HL-60 (cell line): Measurements from ENCODE around the gene TERT.

ENCODE experiments used
- DNase-seq, 2 experiments: peaks; one replicate each; pipeline ENCODE4 v3.0.0-alpha.2; 2010 to 2020; ENCODE audit warnings: low read depth in 1 of 2, low spot score in 1 of 2
- H3K27ac ChIP-seq: fragments of 250-450 bp; sonication (Bioruptor Pico); replicated peaks from 2 replicates; pipeline ENCODE4 v1.5.1; 2020; ENCODE audit warnings: mild to moderate bottlenecking, moderate library complexity
- H3K27me3 ChIP-seq: fragments of 250-450 bp; sonication (Bioruptor Pico); 2 replicates; pipeline ENCODE4 v1.5.1; 2021; ENCODE audit warnings: mild to moderate bottlenecking, moderate library complexity; ENCODE audit not compliant: insufficient read depth, poor library complexity, severe bottlenecking
- H3K4me3 ChIP-seq: replicated peaks from 2 replicates; pipeline ENCODE4 v1.5.1; 2011; ENCODE audit warnings: mild to moderate bottlenecking, control low read depth, low read length; ENCODE audit not compliant: insufficient read depth
- CTCF ChIP-seq: IDR thresholded peaks from one replicate; pipeline ENCODE4 v1.5.1; 2011; ENCODE audit warnings: low read length, control low read depth, inconsistent platforms; ENCODE audit not compliant: insufficient read depth
- GABPA ChIP-seq: IDR thresholded peaks from 2 replicates; pipeline ENCODE4 v1.6.1; 2012; ENCODE audit warnings: low read depth
- POLR2AphosphoS5 ChIP-seq: IDR thresholded peaks from 2 replicates; pipeline ENCODE4 v1.6.1; 2012; ENCODE audit warnings: low read depth
- REST ChIP-seq: IDR thresholded peaks from 2 replicates; pipeline ENCODE4 v1.6.1; 2012; ENCODE audit warnings: low read depth; ENCODE audit not compliant: insufficient replicate concordance
- SPI1 ChIP-seq: IDR thresholded peaks from 2 replicates; pipeline ENCODE4 v1.6.1; 2012; ENCODE audit warnings: low read depth, mild to moderate bottlenecking, borderline replicate concordance

The TERT gene

GRCh38 chr5:1219768-1220100 is 75.1 kb downstream of the TERT start:
- Histone ChIP-seq H3K27me3 (no peaks in the 10 kb centered on the region), H3K27ac (no peak overlapping the region), H3K4me3 (no peak overlapping the region)
- DNase-seq, result no peak
- TF ChIP-seq CTCF (no peak), SPI1 (no peak), REST (no peak), POLR2AphosphoS5 (no peak), GABPA (no peak)

GRCh38 chr5:1219098-1219767 is 75.6 kb downstream of the TERT start:
- Histone ChIP-seq H3K27ac (no peak overlapping the region), H3K27me3 (no peaks in the 10 kb centered on the region), H3K4me3 (no peak overlapping the region)
- TF ChIP-seq SPI1, result no peak
- no peak for TF ChIP-seq GABPA
- TF ChIP-seq POLR2AphosphoS5, result no peak
- TF ChIP-seq REST, result no peak
- DNase-seq, result no peak

GRCh38 chr5:1218351-1219080 is 76.4 kb downstream of the TERT start:
- no peak for DNase-seq
- H3K4me3 ChIP-seq, result no peak overlapping the region
- TF ChIP-seq GABPA (no peak), SPI1 (no peak), REST (no peak), POLR2AphosphoS5 (no peak), CTCF (no peak)
- no peaks in the 10 kb centered on the region for H3K27me3 ChIP-seq
- no peak overlapping the region for H3K27ac ChIP-seq
